ENCODE data around the gene CPPED1. TPM values are rescaled to one million over a fixed set of nuclear protein-coding genes. Genes with fewer than 3 reads are reported as not detected.
A peak's percentile ranks its signal among the peaks of the same experiment; 100 is the strongest.
"Not testable (repeated sequence)": the region's sequence is repeated elsewhere in the genome, so short reads cannot be mapped to it uniquely, and the experiment has no call there.

Gene CPPED1
- total RNA-seq, 2 experiments from 2014 or later, result 6.4 to 6.5 TPM

GRCh38 chr16:12818326-12818725 is 14.6 kb upstream of the CPPED1 start:
- intact Hi-C loops (cut with micrococcal nuclease), result loop anchor here (2.0 kb wide), 2 partner anchors 478 to 724 kb away; no protein-coding TSS in a partner anchor
- H3K27ac Mint-ChIP-seq, result no peak overlapping the region
- CTCF ChIA-PET, result interaction anchor here (0.5 to 3.8 kb wide), 7 partner anchors 217 to 723 kb away, joined by 3 to 23 read pairs (median 3); no protein-coding TSS in a partner anchor
- H3K27me3 Mint-ChIP-seq (ENCODE audit: low read depth), result no peaks in the 10 kb centered on the region
- no peaks in the 10 kb centered on the region for H3K4me1 Mint-ChIP-seq (ENCODE audit: low read depth)
- no peaks in the 10 kb centered on the region for H3K9me3 Mint-ChIP-seq
- no peaks in the 10 kb centered on the region for H3K36me3 Mint-ChIP-seq (ENCODE audit: low read depth)
- no peak for DNase-seq
- H3K4me3 Mint-ChIP-seq, result no peak overlapping the region

DNA sequence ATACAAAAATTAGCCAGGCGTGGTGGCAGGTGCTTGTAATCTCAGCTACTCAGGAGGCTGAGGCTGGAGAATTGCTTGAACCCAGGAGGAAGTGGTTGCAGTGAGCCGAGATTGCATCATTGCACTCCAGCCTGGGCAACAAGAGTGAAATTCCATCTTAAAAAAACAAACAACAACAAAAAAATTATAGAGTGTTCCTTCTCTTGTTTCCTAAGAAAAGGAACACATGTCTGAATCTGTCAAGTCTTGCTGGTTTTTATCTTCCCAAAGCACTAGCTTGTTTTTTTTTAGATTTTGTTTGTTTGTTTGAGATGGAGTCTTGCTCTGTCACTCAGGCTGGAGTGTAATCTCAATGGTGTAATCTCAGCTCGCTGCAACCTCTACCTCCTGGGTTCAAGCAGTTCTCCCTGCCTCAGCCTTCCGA is 13.1 kb upstream of the CPPED1 start:
- H3K4me3 Mint-ChIP-seq; H3K27me3 Mint-ChIP-seq (ENCODE audit: low read depth); DNase-seq; H3K27ac Mint-ChIP-seq; H3K4me1 Mint-ChIP-seq (ENCODE audit: low read depth); H3K36me3 Mint-ChIP-seq (ENCODE audit: low read depth); H3K9me3 Mint-ChIP-seq; intact Hi-C loops (cut with micrococcal nuclease): not testable (repeated sequence)
- CTCF ChIA-PET, result interaction anchor here (0.5 to 3.8 kb wide), 10 partner anchors 15 to 720 kb away, joined by 3 to 23 read pairs (median 3); no protein-coding TSS in a partner anchor

- no peak for DNase-seq
- no peak overlapping the region for H3K27ac Mint-ChIP-seq
- no peaks in the 10 kb centered on the region for H3K4me1 Mint-ChIP-seq (ENCODE audit: low read depth)
- CTCF ChIA-PET, result interaction anchor here (1.3 kb wide), 1 partner anchor 359 kb away, joined by 5 read pairs; no protein-coding TSS in a partner anchor
- no peak overlapping the region for H3K4me3 Mint-ChIP-seq
- no peaks in the 10 kb centered on the region for H3K9me3 Mint-ChIP-seq
- no peaks in the 10 kb centered on the region for H3K36me3 Mint-ChIP-seq (ENCODE audit: low read depth)
- H3K27me3 Mint-ChIP-seq (ENCODE audit: low read depth), result no peaks in the 10 kb centered on the region
- intact Hi-C loops (cut with micrococcal nuclease), result no loop called here
These were observed 11.7 kb upstream of the CPPED1 start for GRCh38 chr16:12815361-12815760.

- H3K27ac Mint-ChIP-seq; H3K27me3 Mint-ChIP-seq (ENCODE audit: low read depth); DNase-seq; CTCF ChIA-PET; H3K9me3 Mint-ChIP-seq; intact Hi-C loops (cut with micrococcal nuclease); H3K4me1 Mint-ChIP-seq (ENCODE audit: low read depth); H3K4me3 Mint-ChIP-seq; H3K36me3 Mint-ChIP-seq (ENCODE audit: low read depth): not testable (repeated sequence)
These were observed 10.0 kb upstream of the CPPED1 start for GRCh38 chr16:12813734-12814133.

- H3K4me3 Mint-ChIP-seq; H3K27me3 Mint-ChIP-seq (ENCODE audit: low read depth); H3K27ac Mint-ChIP-seq; H3K9me3 Mint-ChIP-seq; H3K36me3 Mint-ChIP-seq (ENCODE audit: low read depth); DNase-seq; intact Hi-C loops (cut with micrococcal nuclease); CTCF ChIA-PET; H3K4me1 Mint-ChIP-seq (ENCODE audit: low read depth): not testable (repeated sequence)
These were observed 9.6 kb upstream of the CPPED1 start for GRCh38 chr16:12813321-12813720.

DNA sequence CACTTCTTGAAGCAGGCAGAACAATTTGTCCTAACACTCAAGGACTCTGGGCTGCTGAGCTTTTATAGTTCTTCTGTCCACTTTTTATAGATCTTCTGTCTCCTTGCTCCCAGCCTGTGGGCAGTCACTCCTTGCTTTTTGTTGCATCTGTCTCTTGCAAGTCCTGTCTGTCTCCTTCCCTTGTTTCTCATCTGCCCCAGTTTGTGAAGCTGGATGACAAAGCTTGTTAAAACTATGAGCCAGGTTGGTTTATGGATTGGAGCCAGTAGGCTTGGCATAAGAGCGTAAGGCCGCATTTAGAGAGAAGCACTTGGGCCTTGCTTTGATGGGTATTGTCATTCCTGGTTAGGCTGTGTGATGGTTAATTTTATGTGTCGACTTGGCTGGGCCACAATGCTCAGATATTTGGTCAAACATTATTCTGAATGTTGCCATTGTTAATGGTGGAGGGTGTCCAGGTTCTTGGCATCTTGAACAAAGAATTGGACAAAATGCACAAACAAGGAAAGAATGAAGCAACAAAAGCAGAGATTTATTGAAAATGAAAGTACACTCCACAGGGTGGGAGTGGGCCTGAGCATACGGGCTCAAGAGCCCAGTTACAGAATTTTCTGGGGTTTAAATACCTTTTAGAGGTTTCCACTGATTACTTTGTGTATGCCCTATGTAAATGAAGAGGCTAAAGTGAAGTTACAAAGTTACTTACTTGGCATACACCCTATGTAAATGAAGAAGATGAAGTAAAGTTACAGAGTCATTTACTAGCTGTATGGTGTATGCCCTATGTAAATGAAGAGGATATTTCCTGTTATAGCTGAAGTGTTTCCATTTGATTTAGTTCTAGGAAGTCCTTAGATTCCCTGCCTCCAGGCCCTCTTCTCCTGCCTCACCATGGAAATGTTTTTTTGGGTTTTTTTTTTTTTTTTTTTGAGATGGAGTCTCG is 8.0 kb upstream of the CPPED1 start:
- H3K27me3 Mint-ChIP-seq (ENCODE audit: low read depth), result no peaks in the 10 kb centered on the region
- CTCF ChIA-PET, result no interaction called here
- intact Hi-C loops (cut with micrococcal nuclease), result no loop called here
- no peaks in the 10 kb centered on the region for H3K4me1 Mint-ChIP-seq (ENCODE audit: low read depth)
- no peaks in the 10 kb centered on the region for H3K36me3 Mint-ChIP-seq (ENCODE audit: low read depth)
- no peak overlapping the region for H3K27ac Mint-ChIP-seq
- DNase-seq, result no peak
- no peak overlapping the region for H3K4me3 Mint-ChIP-seq
- H3K9me3 Mint-ChIP-seq, result no peaks in the 10 kb centered on the region

- Mint-ChIP-seq H3K27ac (no peak overlapping the region), H3K9me3 (no peaks in the 10 kb centered on the region), H3K36me3 (ENCODE audit: low read depth) (no peaks in the 10 kb centered on the region), H3K4me3 (no peak overlapping the region), H3K27me3 (ENCODE audit: low read depth) (no peaks in the 10 kb centered on the region), H3K4me1 (ENCODE audit: low read depth) (peaks cover 20% of the 10 kb centered on the region)
- CTCF ChIA-PET, result interaction anchor here (1.0 kb wide), 1 partner anchor 350 kb away, joined by 3 read pairs; no protein-coding TSS in a partner anchor
- intact Hi-C loops (cut with micrococcal nuclease), result no loop called here
- DNase-seq, result no peak
These were observed 1.4 kb upstream of the CPPED1 start for GRCh38 chr16:12805066-12805465.

DNA sequence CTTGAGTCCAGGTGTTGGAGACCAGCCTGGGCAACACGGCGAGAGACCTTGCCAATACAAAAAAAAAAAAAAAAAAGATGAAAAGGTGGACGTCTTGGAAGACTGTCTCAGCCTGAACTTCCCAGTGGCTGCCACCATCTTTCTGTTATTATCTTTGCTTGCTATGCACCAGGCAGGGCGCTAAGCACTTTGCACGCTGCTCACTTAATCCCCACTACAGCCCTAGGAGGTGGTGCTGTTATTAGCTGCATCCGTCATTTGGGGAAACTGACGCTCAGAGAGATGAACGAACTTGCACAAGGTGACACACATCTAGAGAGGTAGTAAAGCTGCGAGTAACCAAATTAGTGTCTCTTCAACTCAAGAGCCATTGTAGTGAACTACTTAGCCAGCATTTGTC is 708 bp upstream of the CPPED1 start:
- Mint-ChIP-seq H3K27me3 (ENCODE audit: low read depth) (no peaks in the 10 kb centered on the region), H3K27ac (no peak overlapping the region), H3K9me3 (no peaks in the 10 kb centered on the region), H3K36me3 (ENCODE audit: low read depth) (no peaks in the 10 kb centered on the region), H3K4me3 (peak overlapping the region; percentile 41), H3K4me1 (ENCODE audit: low read depth) (peaks cover 20% of the 10 kb centered on the region)
- CTCF ChIA-PET, result interaction anchor here (0.6 kb wide), 1 partner anchor 709 kb away, joined by 4 read pairs; no protein-coding TSS in a partner anchor
- intact Hi-C loops (cut with micrococcal nuclease), result loop anchor here (5.0 kb wide), 2 partner anchors 722 to 887 kb away; partner anchors contain the start of gene GSPT1
- no peak for DNase-seq

- no peaks in the 10 kb centered on the region for H3K9me3 Mint-ChIP-seq
- H3K4me3 Mint-ChIP-seq, result peak overlapping the region; percentile 91
- intact Hi-C loops (cut with micrococcal nuclease), result loop anchor here (1.0 to 5.0 kb wide), 4 partner anchors 52 to 885 kb away; partner anchors contain the start of gene GSPT1
- H3K4me1 Mint-ChIP-seq (ENCODE audit: low read depth), result peaks cover 20% of the 10 kb centered on the region
- no peaks in the 10 kb centered on the region for H3K27me3 Mint-ChIP-seq (ENCODE audit: low read depth)
- peak overlapping the region; percentile 90 for H3K27ac Mint-ChIP-seq
- H3K36me3 Mint-ChIP-seq (ENCODE audit: low read depth), result no peaks in the 10 kb centered on the region
- no peak for DNase-seq
- CTCF ChIA-PET, result no interaction called here
These were observed 1.0 kb downstream of the CPPED1 start for GRCh38 chr16:12802661-12803060.

- no peaks in the 10 kb centered on the region for H3K27me3 Mint-ChIP-seq (ENCODE audit: low read depth)
- intact Hi-C loops (cut with micrococcal nuclease), result loop anchor here (5.0 kb wide), 2 partner anchors 720 to 885 kb away; partner anchors contain the start of gene GSPT1
- no peaks in the 10 kb centered on the region for H3K9me3 Mint-ChIP-seq
These were observed 1.6 kb downstream of the CPPED1 start for GRCh38 chr16:12802048-12802447.

DNA sequence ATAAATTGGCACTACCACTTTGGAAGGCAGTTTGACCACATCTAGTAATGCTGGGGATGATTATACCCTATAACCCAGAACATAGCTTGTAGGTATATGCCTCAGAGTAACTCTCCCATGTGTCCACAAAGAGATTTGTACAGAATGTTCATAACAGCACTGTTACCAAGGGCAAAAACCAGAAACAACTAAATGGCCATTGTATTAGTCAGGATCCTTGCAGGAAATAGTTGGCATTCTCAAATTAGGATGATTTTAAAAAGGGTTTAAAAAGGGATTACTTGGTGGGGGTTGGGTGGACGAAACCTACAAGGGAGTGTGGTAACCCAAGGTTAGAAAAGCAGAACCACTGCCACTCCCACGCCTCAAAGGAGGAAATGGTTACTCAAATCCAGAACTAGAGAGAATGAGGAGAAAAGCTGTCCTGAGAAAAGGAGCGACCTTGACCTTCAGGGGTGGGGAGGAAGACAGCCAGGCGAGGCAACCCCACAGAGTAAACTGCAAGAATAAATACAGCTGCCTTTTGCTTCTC is 2.1 kb downstream of the CPPED1 start:
- Mint-ChIP-seq H3K4me1 (ENCODE audit: low read depth) (peaks cover 20% of the 10 kb centered on the region), H3K27ac (peak overlapping the region; percentile 56), H3K4me3 (peak overlapping the region; percentile 43), H3K36me3 (ENCODE audit: low read depth) (no peaks in the 10 kb centered on the region), H3K27me3 (ENCODE audit: low read depth) (no peaks in the 10 kb centered on the region), H3K9me3 (no peaks in the 10 kb centered on the region)
- intact Hi-C loops (cut with micrococcal nuclease), result loop anchor here (5.0 kb wide), 2 partner anchors 719 to 884 kb away; partner anchors contain the start of gene GSPT1
- DNase-seq, result no peak
- CTCF ChIA-PET, result interaction anchor here (0.7 to 1.2 kb wide), 2 partner anchors 15 to 209 kb away, joined by 3 to 4 read pairs; no protein-coding TSS in a partner anchor

More at GRCh38 chr16:12802048-12802447, 1.6 kb downstream of the CPPED1 start:
- H3K4me1 Mint-ChIP-seq (ENCODE audit: low read depth), result peaks cover 20% of the 10 kb centered on the region
- CTCF ChIA-PET, result interaction anchor here (0.7 to 1.2 kb wide), 2 partner anchors 15 to 208 kb away, joined by 3 to 4 read pairs; no protein-coding TSS in a partner anchor
- DNase-seq, result no peak
- peak overlapping the region; percentile 56 for H3K27ac Mint-ChIP-seq
- peak overlapping the region; percentile 43 for H3K4me3 Mint-ChIP-seq
- no peaks in the 10 kb centered on the region for H3K36me3 Mint-ChIP-seq (ENCODE audit: low read depth)

- no peak for DNase-seq
- H3K4me1 Mint-ChIP-seq (ENCODE audit: low read depth), result peaks cover 20% of the 10 kb centered on the region
- H3K9me3 Mint-ChIP-seq, result no peaks in the 10 kb centered on the region
- intact Hi-C loops (cut with micrococcal nuclease), result loop anchor here (5.0 kb wide), 2 partner anchors 719 to 884 kb away; partner anchors contain the start of gene GSPT1
- H3K27ac Mint-ChIP-seq, result no peak overlapping the region
- no peaks in the 10 kb centered on the region for H3K36me3 Mint-ChIP-seq (ENCODE audit: low read depth)
- no peak overlapping the region for H3K4me3 Mint-ChIP-seq
- CTCF ChIA-PET, result interaction anchor here (0.6 to 1.2 kb wide), 4 partner anchors 13 to 353 kb away, joined by 3 read pairs; no protein-coding TSS in a partner anchor
- no peaks in the 10 kb centered on the region for H3K27me3 Mint-ChIP-seq (ENCODE audit: low read depth)
These were observed 2.9 kb downstream of the CPPED1 start for GRCh38 chr16:12800817-12801216.
